K562 (cell line): ENCODE measurements around the gene MRPL30. TPM values are rescaled to one million over a fixed set of nuclear protein-coding genes. Genes with fewer than 3 reads are reported as not detected.

Experiments used
- CREBBP ChIP-seq: IDR thresholded peaks from one replicate; pipeline ENCODE4 v1.6.1; 2012; ENCODE audit warnings: low read depth, mild to moderate bottlenecking, control low read depth, inconsistent platforms, low read length
- CTCFL ChIP-seq: IDR thresholded peaks from 2 replicates; pipeline ENCODE4 v1.6.1; 2011; ENCODE audit warnings: borderline replicate concordance, low read depth, mild to moderate bottlenecking, moderate library complexity, low read length; ENCODE audit not compliant: insufficient read depth, poor library complexity, severe bottlenecking
- DIDO1 ChIP-seq: fragments of 450-650 bp; IDR thresholded peaks from 2 replicates; pipeline ENCODE4 v1.6.1; 2016; ENCODE audit warnings: low read depth, missing biosample characterization, missing genetic modification characterization
- HNRNPH1 ChIP-seq: fragments of 200-400 bp; formaldehyde crosslinking; optimal IDR thresholded peaks from 2 replicates; pipeline ENCODE3; 2017; ENCODE audit warnings: low read depth, mild to moderate bottlenecking, low read length, moderate library complexity
- IFI16 ChIP-seq: fragments of 250-450 bp; sonication (Bioruptor Pico); IDR thresholded peaks from 2 replicates; pipeline ENCODE4 v2.1.2; 2022; ENCODE audit warnings: mild to moderate bottlenecking, inconsistent platforms
- KDM2B ChIP-seq: fragments of 250-450 bp; sonication (Bioruptor Pico); IDR thresholded peaks from 2 replicates; pipeline ENCODE4 v1.8.0; 2021; ENCODE audit warnings: mild to moderate bottlenecking, moderate library complexity
- MAFF ChIP-seq: IDR thresholded peaks from 2 replicates; pipeline ENCODE4 v1.6.1; 2012; ENCODE audit warnings: low read length, improper control_type of control experiment
- MTA2 ChIP-seq: fragments of 450-650 bp; IDR thresholded peaks from 2 replicates; pipeline ENCODE4 v1.6.1; 2016; ENCODE audit warnings: low read depth
- MYBL2 ChIP-seq, 2 experiments: fragments of 450-650 bp in 1 of 2; sonication (generic) in 1 of 2; formaldehyde crosslinking in 1 of 2; IDR thresholded peaks; 2 replicates each; pipeline versions ENCODE4 v1.6.1 to v1.8.1; 2017 to 2022; ENCODE audit warnings: borderline replicate concordance in 1 of 2, inconsistent platforms in 1 of 2, low read depth in 1 of 2, mild to moderate bottlenecking in 1 of 2, missing genetic modification reagents in 1 of 2, moderate library complexity in 1 of 2
- RBFOX2 ChIP-seq: fragments of 200-400 bp; formaldehyde crosslinking; IDR thresholded peaks from 2 replicates; pipeline ENCODE4 v1.6.1; 2017; ENCODE audit warnings: low read depth, mild to moderate bottlenecking, low read length, moderate library complexity
- RBM25 ChIP-seq: fragments of 200-400 bp; formaldehyde crosslinking; IDR thresholded peaks from 2 replicates; pipeline ENCODE4 v1.6.1; 2018; ENCODE audit warnings: low read length, low read depth, moderate library complexity; ENCODE audit not compliant: severe bottlenecking
- STAT5A ChIP-seq: IDR thresholded peaks from 2 replicates; pipeline ENCODE4 v1.6.1; 2012; ENCODE audit warnings: low read length, inconsistent platforms, borderline replicate concordance
- STAT6 ChIP-seq: sonication (generic); formaldehyde crosslinking; IDR thresholded peaks from 2 replicates; pipeline ENCODE4 v1.8.1; 2023; ENCODE audit warnings: mild to moderate bottlenecking, missing genetic modification reagents
- TOE1 ChIP-seq, 2 experiments: fragments of 450-650 bp in 1 of 2; sonication (generic) in 1 of 2; formaldehyde crosslinking in 1 of 2; IDR thresholded peaks; 2 replicates each; pipeline versions ENCODE4 v1.7.1 to v1.8.0; 2016 to 2022; ENCODE audit warnings: borderline replicate concordance in 2 of 2, mild to moderate bottlenecking in 2 of 2, antibody characterized with exemption in 1 of 2, inconsistent platforms in 1 of 2, low read depth in 1 of 2, missing genetic modification reagents in 1 of 2, moderate library complexity in 1 of 2
- polyA plus RNA-seq, 8 experiments: library from polyadenylated mRNA; depleted of rRNA in 4 of 8; stranded (reverse) in 5 of 8; unstranded in 3 of 8; fragments of >200 nt; fragmentation: Nextera tagmentation in 2 of 8; fragmentation: Illumina TruSeq in 1 of 8; extraction: Ambion mirVana in 2 of 8; extraction: Trizol in 1 of 8; gene quantifications; 2 replicates each; pipeline versions ENCODE4 v1.2.1 to v1.2.3, GENCODE V29; 2011 to 2014; ENCODE audit warnings: inconsistent platforms in 1 of 8, missing spikeins in 1 of 8
- total RNA-seq, 7 experiments: library from RNA; depleted of rRNA in 6 of 7; stranded (reverse); fragments of >200 nt in 6 of 7; fragmentation: Illumina TruSeq in 2 of 7; extraction: Trizol in 2 of 7; gene quantifications; 2 replicates each; pipeline versions ENCODE4 v1.2.1 to v1.2.3, GENCODE V29; 2011 to 2021; ENCODE audit warnings: low replicate concordance in 1 of 7

MRPL30 gene
- total and polyA plus RNA-seq, 9 of the 15 experiments (the other 6 are each of a cell fraction or from before 2014, with no cell fraction given): 63.3 to 130 (median 87.0) TPM

- no peak for TF ChIP-seq STAT6
- no peak for TF ChIP-seq DIDO1 (tag)
- no peak for TF ChIP-seq RBM25
- TF ChIP-seq MYBL2 (IDR thresholded peaks at IDR 0.05; ENCODE audit: low read depth): no peak
- no peak for TF ChIP-seq MYBL2 (CRISPR knock-in tag; IDR thresholded peaks at IDR 0.05; ENCODE audit: borderline replicate concordance)
- TF ChIP-seq KDM2B (CRISPR knock-in tag): no peak
- TF ChIP-seq CREBBP: no peak
- TF ChIP-seq TOE1 (IDR thresholded peaks at IDR 0.05; ENCODE audit: borderline replicate concordance): no peak
- no peak for TF ChIP-seq TOE1 (CRISPR knock-in tag; IDR thresholded peaks at IDR 0.05; ENCODE audit: borderline replicate concordance, low read depth)
- TF ChIP-seq MAFF: no peak
- TF ChIP-seq MTA2: no peak
- no peak for TF ChIP-seq STAT5A
- peak; percentile 66 for TF ChIP-seq RBFOX2
- TF ChIP-seq IFI16 (CRISPR knock-in tag): no peak
- no peak for TF ChIP-seq CTCFL
- no peak for TF ChIP-seq HNRNPH1
These were observed 39.6 kb upstream of the MRPL30 start, which contains the start of gene C2orf15 (continued) for GRCh38 chr2:99141110-99142108.
